Neural cell (in vitro differentiated cells): ENCODE results near the gene SEMA7A. TPM values are rescaled to one million over a fixed set of nuclear protein-coding genes. Genes with fewer than 3 reads are reported as not detected.
A peak's percentile ranks its signal among the peaks of the same experiment; 100 is the strongest.
"Not testable (repeated sequence)": the region's sequence is repeated elsewhere in the genome, so short reads cannot be mapped to it uniquely, and the experiment has no call there.

Source experiments
- H2AFZ ChIP-seq: fragments of 200-600, 300-800 bp; sonication (generic), shearing (Covaris generic); 2 replicates; pipeline ENCODE4 v1.6.0; 2014; ENCODE audit warnings: low read depth, mild to moderate bottlenecking, antibody characterized with exemption, low read length, moderate library complexity
- H3F3A ChIP-seq: fragments of 200-600 bp; shearing (Covaris generic); 2 replicates; pipeline ENCODE4 v1.6.1; 2016; ENCODE audit warnings: mild to moderate bottlenecking, moderate library complexity, mixed read lengths, antibody characterized with exemption, low read length; ENCODE audit not compliant: insufficient read depth, poor library complexity, severe bottlenecking
- H3K27ac ChIP-seq: fragments of 200-600, 300-800 bp; sonication (generic), shearing (Covaris generic); 2 replicates; pipeline ENCODE4 v1.5.1; 2014; ENCODE audit warnings: mild to moderate bottlenecking, low read length, moderate library complexity
- H3K27me3 ChIP-seq: fragments of 300-800, 200-600 bp; sonication (generic), shearing (Covaris generic); 2 replicates; pipeline ENCODE4 v1.6.0; 2014; ENCODE audit warnings: mild to moderate bottlenecking, low read depth, low read length, moderate library complexity; ENCODE audit not compliant: insufficient read depth
- H3K36me3 ChIP-seq: fragments of 300-800, 200-600 bp; sonication (generic), shearing (Covaris generic); 2 replicates; pipeline ENCODE4 v1.5.1; 2014; ENCODE audit warnings: mild to moderate bottlenecking, antibody characterized with exemption, low read length, moderate library complexity; ENCODE audit not compliant: insufficient read depth
- H3K4me2 ChIP-seq: fragments of 300-800, 200-600 bp; sonication (generic), shearing (Covaris generic); 2 replicates; pipeline ENCODE4 v1.6.0; 2014; ENCODE audit warnings: mild to moderate bottlenecking, low read length
- H3K4me3 ChIP-seq: fragments of 300-800, 200-600 bp; sonication (generic), shearing (Covaris generic); 2 replicates; pipeline ENCODE4 v1.5.1; 2014; ENCODE audit warnings: mild to moderate bottlenecking, low read length, moderate library complexity
- H3K79me2 ChIP-seq: fragments of 200-600 bp; shearing (Covaris generic); replicated peaks from 2 replicates; pipeline ENCODE4 v1.6.0; 2014; ENCODE audit warnings: mild to moderate bottlenecking, low read length, moderate library complexity; ENCODE audit not compliant: insufficient read depth
- H3K9ac ChIP-seq: fragments of 300-800, 200-600 bp; sonication (generic), shearing (Covaris generic); 2 replicates; pipeline ENCODE4 v1.6.1; 2016; ENCODE audit warnings: mild to moderate bottlenecking, low read length, mixed read lengths
- H3K9me2 ChIP-seq: fragments of 200-600 bp; shearing (Covaris generic); 2 replicates; pipeline ENCODE4 v1.6.1; 2016; ENCODE audit warnings: mild to moderate bottlenecking, low read length, mixed read lengths; ENCODE audit not compliant: insufficient read depth
- H3K9me3 ChIP-seq: fragments of 200-600, 300-800 bp; sonication (generic), shearing (Covaris generic); 2 replicates; pipeline ENCODE4 v1.6.1; 2016; ENCODE audit warnings: mild to moderate bottlenecking, mixed run types, low read length, moderate library complexity, mixed read lengths
- H4K20me1 ChIP-seq: fragments of 200-600 bp; shearing (Covaris generic); 2 replicates; pipeline ENCODE4 v1.6.1; 2016; ENCODE audit warnings: mild to moderate bottlenecking, mixed run types; ENCODE audit not compliant: insufficient read depth
- CTCF ChIP-seq: fragments of 450-650 bp; IDR thresholded peaks from 2 replicates; pipeline ENCODE4 v1.5.1; 2014; ENCODE audit warnings: antibody characterized with exemption, mild to moderate bottlenecking, moderate library complexity; ENCODE audit not compliant: poor library complexity, severe bottlenecking
- EP300 ChIP-seq: fragments of 450-650 bp; conservative IDR thresholded peaks from 2 replicates; pipeline ENCODE4 v1.6.1; 2014; ENCODE audit warnings: antibody characterized with exemption, mild to moderate bottlenecking, moderate library complexity; ENCODE audit not compliant: poor library complexity, severe bottlenecking
- EZH2 ChIP-seq: fragments of 200-600, 300-800 bp; shearing (Covaris generic), sonication (generic); IDR thresholded peaks from 2 replicates; pipeline ENCODE4 v1.6.1; 2014; ENCODE audit warnings: antibody characterized with exemption, low read length, borderline replicate concordance, mild to moderate bottlenecking; ENCODE audit not compliant: insufficient read depth, poor library complexity, severe bottlenecking
- MXI1 ChIP-seq: fragments of 450-650 bp; conservative IDR thresholded peaks from 2 replicates; pipeline ENCODE4 v1.6.1; 2014; ENCODE audit warnings: antibody characterized with exemption, mild to moderate bottlenecking; ENCODE audit not compliant: poor library complexity, severe bottlenecking
- POLR2AphosphoS5 ChIP-seq: IDR thresholded peaks from 2 replicates; pipeline ENCODE4 v1.6.1; 2012
- RAD21 ChIP-seq: fragments of 450-650 bp; conservative IDR thresholded peaks from 2 replicates; pipeline ENCODE4 v1.6.1; 2014; ENCODE audit warnings: antibody characterized with exemption, mild to moderate bottlenecking, moderate library complexity
- REST ChIP-seq: IDR thresholded peaks from 2 replicates; pipeline ENCODE4 v1.6.1; 2012; ENCODE audit warnings: borderline replicate concordance
- SMC3 ChIP-seq: fragments of 450-650 bp; conservative IDR thresholded peaks from 2 replicates; pipeline ENCODE4 v1.6.1; 2014; ENCODE audit warnings: antibody characterized with exemption, mild to moderate bottlenecking, moderate library complexity; ENCODE audit not compliant: poor library complexity
- TAF1 ChIP-seq: IDR thresholded peaks from 2 replicates; pipeline ENCODE4 v1.6.1; 2012; ENCODE audit warnings: low read depth
- polyA plus RNA-seq: library from polyadenylated mRNA; depleted of rRNA; stranded (reverse); fragments of >200 nt; gene quantifications from 2 replicates; pipeline ENCODE4 v1.2.3, GENCODE V29; 2014

Gene SEMA7A
- polyA plus RNA-seq, 1 donor from 2014 or later, result 28.8 TPM

- H3K79me2 ChIP-seq, H3K27me3 ChIP-seq, H3K9me3 ChIP-seq, H2AFZ ChIP-seq, H3K27ac ChIP-seq, H3K36me3 ChIP-seq, H3K9me2 ChIP-seq, H4K20me1 ChIP-seq, H3K4me2 ChIP-seq, H3F3A ChIP-seq, H3K9ac ChIP-seq: not testable (repeated sequence)
- H3K4me3 ChIP-seq, result peak overlapping the region; percentile 72
These were observed 26.0 kb upstream of the SEMA7A start for GRCh38 chr15:74459798-74460197.

GRCh38 chr15:74458473-74458872, 24.7 kb upstream of the SEMA7A start:
- Histone ChIP-seq H3K9ac (no peak overlapping the region), H3K9me2 (no peaks in the 10 kb centered on the region), H4K20me1 (no peaks in the 10 kb centered on the region), H3K4me3 (no peak overlapping the region), H3K79me2 (no peaks in the 10 kb centered on the region), H3K4me2 (no peak overlapping the region), H3F3A (no peaks in the 10 kb centered on the region), H2AFZ (no peak overlapping the region), H3K27me3 (no peaks in the 10 kb centered on the region), H3K27ac (no peak overlapping the region), H3K36me3 (no peaks in the 10 kb centered on the region), H3K9me3 (no peaks in the 10 kb centered on the region)
- TF ChIP-seq REST (no peak), CTCF (no peak), MXI1 (no peak), EZH2 (no peak), EP300 (no peak), TAF1 (no peak), RAD21 (no peak), SMC3 (no peak), POLR2AphosphoS5 (no peak)

GRCh38 chr15:74457036-74457435, 23.3 kb upstream of the SEMA7A start:
- H3K9me2 ChIP-seq, H3K9ac ChIP-seq, H3K36me3 ChIP-seq, H3K27me3 ChIP-seq, H3K79me2 ChIP-seq, H2AFZ ChIP-seq, H3K27ac ChIP-seq, H3K9me3 ChIP-seq, H3K4me3 ChIP-seq, H3F3A ChIP-seq, H3K4me2 ChIP-seq, H4K20me1 ChIP-seq: not testable (repeated sequence)
